Progenitor cell of endocrine pancreas (in vitro differentiated cells): Measurements from ENCODE around the gene CDC14A. TPM values are rescaled to one million over a fixed set of nuclear protein-coding genes. Genes with fewer than 3 reads are reported as not detected.

Experiments used
- DNase-seq: peaks from one replicate; pipeline ENCODE4 v3.0.0; 2021; ENCODE audit warnings: low spot score; ENCODE audit not compliant: unreplicated experiment
- H3K27ac Mint-ChIP-seq: 2 replicates; pipeline ENCODE4 v1.8.0; 2021; ENCODE audit warnings: mild to moderate bottlenecking, moderate library complexity, mixed read lengths
- H3K27me3 Mint-ChIP-seq: 2 replicates; pipeline ENCODE4 v1.8.0; 2021; ENCODE audit warnings: mixed read lengths
- H3K36me3 Mint-ChIP-seq: 2 replicates; pipeline ENCODE4 v1.8.0; 2022; ENCODE audit warnings: mixed read lengths; ENCODE audit not compliant: insufficient read depth
- H3K4me1 Mint-ChIP-seq: 2 replicates; pipeline ENCODE4 v1.8.0; 2021; ENCODE audit warnings: low read depth, mixed read lengths
- H3K4me3 Mint-ChIP-seq: 2 replicates; pipeline ENCODE4 v1.8.0; 2021; ENCODE audit warnings: low read depth, mild to moderate bottlenecking, moderate library complexity, mixed read lengths
- H3K9me3 Mint-ChIP-seq: 2 replicates; pipeline ENCODE4 v1.8.0; 2021; ENCODE audit warnings: low read depth, mixed read lengths
- long read RNA-seq: library from polyadenylated mRNA; unstranded; transcript quantifications from one replicate; pipeline ENCODE4 v2.0.0, GENCODE V29; 2020
- total RNA-seq: library from RNA; stranded (reverse); gene quantifications from 2 replicates; pipeline ENCODE4 v1.2.1, GENCODE V29; 2021
- TF ChIP-seq, protein P1 (sequence below): fragments of 200-600 bp; sonication (generic); IDR thresholded peaks from one replicate; pipeline ENCODE4 v1.5.0; 2021; ENCODE audit warnings: antibody characterized with exemption, mild to moderate bottlenecking; ENCODE audit not compliant: unreplicated experiment

Gene CDC14A, protein sequence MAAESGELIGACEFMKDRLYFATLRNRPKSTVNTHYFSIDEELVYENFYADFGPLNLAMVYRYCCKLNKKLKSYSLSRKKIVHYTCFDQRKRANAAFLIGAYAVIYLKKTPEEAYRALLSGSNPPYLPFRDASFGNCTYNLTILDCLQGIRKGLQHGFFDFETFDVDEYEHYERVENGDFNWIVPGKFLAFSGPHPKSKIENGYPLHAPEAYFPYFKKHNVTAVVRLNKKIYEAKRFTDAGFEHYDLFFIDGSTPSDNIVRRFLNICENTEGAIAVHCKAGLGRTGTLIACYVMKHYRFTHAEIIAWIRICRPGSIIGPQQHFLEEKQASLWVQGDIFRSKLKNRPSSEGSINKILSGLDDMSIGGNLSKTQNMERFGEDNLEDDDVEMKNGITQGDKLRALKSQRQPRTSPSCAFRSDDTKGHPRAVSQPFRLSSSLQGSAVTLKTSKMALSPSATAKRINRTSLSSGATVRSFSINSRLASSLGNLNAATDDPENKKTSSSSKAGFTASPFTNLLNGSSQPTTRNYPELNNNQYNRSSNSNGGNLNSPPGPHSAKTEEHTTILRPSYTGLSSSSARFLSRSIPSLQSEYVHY
- total RNA-seq, result 22.5 and 23.3 TPM in 2 replicates
- long read RNA-seq, full-length matches to known transcripts, result 12 of 29 reads
- long read RNA-seq, partial matches to known transcripts, result 7 of 29 reads
- long read RNA-seq, other reads (novel, unspliced or antisense), result 10 of 29 reads

DNA sequence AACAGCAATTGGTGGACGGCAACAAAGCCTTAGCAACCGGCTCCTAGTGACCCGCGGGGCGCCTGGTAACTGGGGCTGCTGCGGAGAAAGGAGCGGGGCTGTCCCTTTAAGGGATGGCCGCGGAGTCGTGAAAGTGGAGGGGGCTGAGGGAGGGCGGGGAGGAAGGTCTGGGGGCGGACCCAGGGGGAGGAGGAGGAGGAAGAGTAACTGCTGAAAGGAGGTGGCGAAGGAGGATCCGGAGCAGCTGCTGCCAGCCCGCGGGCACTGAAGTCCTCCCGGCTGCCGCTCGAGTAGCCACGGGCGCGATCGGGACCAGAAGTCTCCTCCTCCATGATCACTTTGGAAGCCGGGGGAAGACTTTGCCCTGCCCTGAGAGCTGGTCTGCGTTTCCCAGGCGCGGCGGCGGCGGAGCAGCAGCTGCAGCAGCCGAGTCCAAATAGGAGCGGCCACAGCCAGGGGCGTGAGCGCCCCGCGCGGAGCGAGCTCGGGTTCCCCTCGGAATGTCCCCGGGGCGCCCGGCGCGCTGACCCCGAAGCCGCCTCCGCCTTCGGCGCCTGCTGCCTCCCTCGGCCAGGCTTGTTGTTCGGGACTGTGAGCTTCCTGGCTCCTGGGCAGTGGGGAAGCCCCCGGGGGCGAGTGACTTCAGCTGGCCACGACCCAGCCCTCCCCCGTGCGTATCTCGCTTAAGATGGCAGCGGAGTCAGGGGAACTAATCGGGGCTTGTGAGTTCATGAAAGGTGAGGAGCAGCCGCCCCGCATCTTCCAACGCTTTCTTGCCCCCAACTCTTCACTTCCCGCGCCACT lies at the start of gene CDC14A:
TSS of gene CDC14A (plus strand) at position 240 of the 804 bp plus-strand sequence. CDS start at position 689, 449 bp downstream.
- Mint-ChIP-seq H3K9me3 (no peaks in the 10 kb centered on the region), H3K4me3 (peak within 1 kb of the TSS; percentile 98), H3K27me3 (no peaks in the 10 kb centered on the region), H3K4me1 (peaks cover 31% of the 10 kb centered on the region), H3K36me3 (peaks cover 3% of the 10 kb centered on the region), H3K27ac (peak within 1 kb of the TSS; percentile 99)
- TF ChIP-seq, protein P1, sequence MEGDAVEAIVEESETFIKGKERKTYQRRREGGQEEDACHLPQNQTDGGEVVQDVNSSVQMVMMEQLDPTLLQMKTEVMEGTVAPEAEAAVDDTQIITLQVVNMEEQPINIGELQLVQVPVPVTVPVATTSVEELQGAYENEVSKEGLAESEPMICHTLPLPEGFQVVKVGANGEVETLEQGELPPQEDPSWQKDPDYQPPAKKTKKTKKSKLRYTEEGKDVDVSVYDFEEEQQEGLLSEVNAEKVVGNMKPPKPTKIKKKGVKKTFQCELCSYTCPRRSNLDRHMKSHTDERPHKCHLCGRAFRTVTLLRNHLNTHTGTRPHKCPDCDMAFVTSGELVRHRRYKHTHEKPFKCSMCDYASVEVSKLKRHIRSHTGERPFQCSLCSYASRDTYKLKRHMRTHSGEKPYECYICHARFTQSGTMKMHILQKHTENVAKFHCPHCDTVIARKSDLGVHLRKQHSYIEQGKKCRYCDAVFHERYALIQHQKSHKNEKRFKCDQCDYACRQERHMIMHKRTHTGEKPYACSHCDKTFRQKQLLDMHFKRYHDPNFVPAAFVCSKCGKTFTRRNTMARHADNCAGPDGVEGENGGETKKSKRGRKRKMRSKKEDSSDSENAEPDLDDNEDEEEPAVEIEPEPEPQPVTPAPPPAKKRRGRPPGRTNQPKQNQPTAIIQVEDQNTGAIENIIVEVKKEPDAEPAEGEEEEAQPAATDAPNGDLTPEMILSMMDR, result no peak
- peak; percentile 85 for DNase-seq

DNA sequence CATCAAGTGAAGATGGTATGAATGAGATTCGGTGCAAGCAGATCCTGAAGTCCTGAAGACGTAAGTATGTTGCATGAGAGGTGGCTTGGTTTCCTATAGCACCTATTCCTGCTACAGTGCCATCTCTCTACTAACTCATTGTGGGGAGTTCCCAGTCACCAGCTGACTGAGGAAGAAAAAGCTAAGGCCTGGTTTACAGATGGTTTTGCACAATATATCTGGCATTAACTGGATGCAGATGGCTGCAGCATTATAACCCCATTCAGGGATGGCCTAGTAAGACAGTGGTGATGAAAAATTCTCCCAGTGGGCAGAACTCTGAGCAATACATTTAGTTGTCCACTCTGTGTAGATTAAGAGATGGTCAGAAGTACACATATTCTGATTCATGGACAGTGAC lies 49.6 kb upstream of the CDC14A start:
- H3K9me3 Mint-ChIP-seq, result no peaks in the 10 kb centered on the region
- TF ChIP-seq, protein P1, result no peak
- H3K4me3 Mint-ChIP-seq, result no peak overlapping the region
- no peaks in the 10 kb centered on the region for H3K27me3 Mint-ChIP-seq
- H3K4me1 Mint-ChIP-seq, result peaks cover 2% of the 10 kb centered on the region
- H3K36me3 Mint-ChIP-seq, result no peaks in the 10 kb centered on the region
- no peak overlapping the region for H3K27ac Mint-ChIP-seq
- no peak for DNase-seq

DNA sequence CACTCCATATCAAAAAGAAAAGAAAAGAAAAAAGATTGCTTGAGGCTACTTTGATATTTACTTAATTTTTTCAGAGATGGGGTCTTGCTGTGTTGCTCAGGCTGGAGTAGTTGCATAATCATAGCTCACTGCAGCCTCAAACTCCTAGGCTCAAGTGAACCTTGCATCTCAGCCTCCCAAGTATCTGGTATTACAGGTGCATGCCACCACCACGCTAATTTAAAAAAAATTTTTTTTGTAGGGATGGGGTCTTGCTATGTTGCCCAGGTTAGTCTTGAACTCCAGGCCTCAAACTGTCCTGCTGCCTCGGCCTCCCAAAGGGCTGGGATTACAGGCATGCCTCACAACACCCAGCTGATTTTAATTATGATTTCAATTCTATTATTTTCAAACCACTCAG lies 48.1 kb upstream of the CDC14A start:
- Mint-ChIP-seq H3K4me1 (no peaks in the 10 kb centered on the region), H3K27me3 (no peaks in the 10 kb centered on the region), H3K36me3 (no peaks in the 10 kb centered on the region), H3K27ac (no peak overlapping the region), H3K4me3 (no peak overlapping the region), H3K9me3 (no peaks in the 10 kb centered on the region)
- no peak for DNase-seq
- TF ChIP-seq, protein P1, result no peak

DNA sequence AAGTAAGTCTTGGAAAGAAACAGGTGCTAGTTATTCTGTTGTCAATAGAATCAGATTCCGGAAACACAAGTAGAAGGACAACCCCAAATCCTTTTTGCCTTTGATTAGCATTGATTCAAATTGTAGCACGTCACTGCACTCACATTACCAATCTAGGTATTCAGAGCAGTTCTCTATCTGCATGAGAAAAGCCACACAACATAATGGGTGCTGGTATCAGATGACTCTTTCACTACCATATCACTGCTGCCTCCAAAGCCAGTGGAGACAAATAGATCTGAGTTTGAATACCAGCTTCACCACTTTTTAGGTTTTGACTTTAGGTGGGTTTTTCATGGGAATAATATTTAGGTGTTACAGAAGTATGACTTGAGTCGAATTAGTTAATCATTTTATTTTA lies 47.4 kb upstream of the CDC14A start:
- TF ChIP-seq, protein P1, result no peak
- Mint-ChIP-seq H3K9me3 (no peaks in the 10 kb centered on the region), H3K4me3 (no peak overlapping the region), H3K27me3 (no peaks in the 10 kb centered on the region), H3K27ac (no peak overlapping the region), H3K36me3 (no peaks in the 10 kb centered on the region), H3K4me1 (no peaks in the 10 kb centered on the region)
- DNase-seq, result no peak

DNA sequence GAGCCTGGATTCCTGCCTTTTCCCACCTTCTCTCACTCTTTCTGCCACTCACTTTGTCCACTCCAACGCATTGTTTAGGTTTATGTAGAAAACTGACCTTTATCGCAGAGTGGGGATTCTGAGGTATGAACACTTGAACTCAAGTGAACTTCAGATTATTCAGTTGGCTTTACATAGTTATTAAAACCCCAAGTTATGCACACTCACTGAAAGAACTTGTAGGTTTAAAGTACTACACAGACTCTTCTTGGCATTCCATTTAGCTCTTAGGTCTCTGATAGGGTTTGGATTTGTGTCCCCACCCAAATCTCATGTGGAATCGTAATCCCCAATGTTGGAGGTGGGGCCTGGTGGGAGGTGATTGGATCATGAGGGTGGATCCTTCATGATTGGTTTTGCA lies 46.4 kb upstream of the CDC14A start:
- no peak overlapping the region for H3K27ac Mint-ChIP-seq
- no peaks in the 10 kb centered on the region for H3K36me3 Mint-ChIP-seq
- H3K4me1 Mint-ChIP-seq, result no peaks in the 10 kb centered on the region
- TF ChIP-seq, protein P1, result no peak
- H3K4me3 Mint-ChIP-seq, result no peak overlapping the region
- no peaks in the 10 kb centered on the region for H3K9me3 Mint-ChIP-seq
- DNase-seq, result no peak
- H3K27me3 Mint-ChIP-seq, result no peaks in the 10 kb centered on the region
